A549 (cell line): ENCODE results near the gene PLD1. TPM values are rescaled to one million over a fixed set of nuclear protein-coding genes. Genes with fewer than 3 reads are reported as not detected.
A peak's percentile ranks its signal among the peaks of the same experiment; 100 is the strongest.

Experiments used
- ATAC-seq, 2 experiments: fragments of 200-7000 bp in 1 of 2; fragments of >200 bp in 1 of 2; cut with Nextera tagmentation in 1 of 2; cut with Tn5 transposase in 1 of 2; 3 replicates each; pipeline versions ENCODE4 v1.8.0 to v1.9.1; 2018 to 2020; ENCODE audit warnings: mild to moderate bottlenecking in 1 of 2, moderate library complexity in 1 of 2
- CTCF ChIA-PET: fragments of 300-600 bp; sonication (Branson Sonifier 250); formaldehyde crosslinking; extraction: SDS; loops from one replicate; lab custom pipeline; 2021; ENCODE audit warnings: antibody characterized with exemption, inconsistent platforms; lab: Yijun Ruan, JAX
- POLR2A ChIA-PET: fragments of 350-600 bp; formaldehyde crosslinking; extraction: SDS; loops from one replicate; lab custom pipeline; 2021; ENCODE audit warnings: antibody characterized with exemption, inconsistent platforms; lab: Yijun Ruan, JAX
- DNase-seq, 2 experiments: peaks; one replicate each; pipeline versions ENCODE4 v3.0.0 to v3.0.0-alpha.2; 2011 to 2016; ENCODE audit warnings: low read depth in 1 of 2, low spot score in 1 of 2
- FAIRE-seq: peaks from 2 replicates; lab custom pipeline; 2011; peaks lifted over from hg19 to GRCh38; lab: Jason Lieb, UNC
- H3K27ac ChIP-seq, 2 experiments: fragments of >200 bp; sonication (Bioruptor Twin); formaldehyde crosslinking; 3 replicates each; pipeline ENCODE4 v1.5.1; 2016 to 2017
- H3K4me1 ChIP-seq: fragments of >200 bp; sonication (Bioruptor Twin); formaldehyde crosslinking; 3 replicates; pipeline ENCODE4 v1.6.1; 2016
- H3K4me2 ChIP-seq: fragments of >200 bp; sonication (Bioruptor Twin); formaldehyde crosslinking; 3 replicates; pipeline ENCODE4 v1.6.1; 2016
- H3K4me3 ChIP-seq: fragments of >200 bp; sonication (Bioruptor Twin); formaldehyde crosslinking; 3 replicates; pipeline ENCODE4 v1.5.1; 2016
- H3K9me3 ChIP-seq: fragments of >200 bp; sonication (Bioruptor Twin); formaldehyde crosslinking; 3 replicates; pipeline ENCODE4 v1.6.1; 2016
- CBX2 ChIP-seq: fragments of 200-600 bp; sonication (generic); IDR thresholded peaks from 2 replicates; pipeline ENCODE4 v1.6.1; 2016; ENCODE audit warnings: low read depth, mild to moderate bottlenecking, borderline replicate concordance
- CBX8 ChIP-seq: fragments of 200-600 bp; sonication (generic); IDR thresholded peaks from 2 replicates; pipeline ENCODE4 v1.6.1; 2016
- CEBPB ChIP-seq, 2 experiments: fragments of >200 bp in 1 of 2; sonication (Bioruptor Twin) in 1 of 2; formaldehyde crosslinking in 1 of 2; IDR thresholded peaks; 2 replicates each; pipeline ENCODE4 v1.6.1; 2012 to 2016
- CHD4 ChIP-seq: fragments of 200-600 bp; sonication (generic); IDR thresholded peaks from 2 replicates; pipeline ENCODE4 v1.6.1; 2016; ENCODE audit warnings: antibody characterized with exemption, mild to moderate bottlenecking, borderline replicate concordance
- EHF ChIP-seq: fragments of 250-450 bp; sonication (Bioruptor Pico); IDR thresholded peaks from 2 replicates; pipeline ENCODE4 v1.5.0; 2020; ENCODE audit warnings: mild to moderate bottlenecking
- EHMT2 ChIP-seq: fragments of 200-600 bp; sonication (generic); IDR thresholded peaks from 2 replicates; pipeline ENCODE4 v1.6.1; 2016; ENCODE audit warnings: antibody characterized with exemption, low read depth, mild to moderate bottlenecking, moderate library complexity
- FOSB ChIP-seq: fragments of 250-450 bp; sonication (Bioruptor Pico); IDR thresholded peaks from 2 replicates; pipeline ENCODE4 v1.5.0; 2020; ENCODE audit warnings: mild to moderate bottlenecking, moderate library complexity
- FOSL2 ChIP-seq, 2 experiments: fragments of 450-650 bp in 1 of 2; fragments of >200 bp in 1 of 2; sonication (Bioruptor Twin) in 1 of 2; formaldehyde crosslinking; IDR thresholded peaks; 2 replicates each; pipeline versions ENCODE4 v1.5.0 to v1.6.1; 2016 to 2020; ENCODE audit warnings: mild to moderate bottlenecking in 1 of 2, moderate library complexity in 1 of 2
- FOXS1 ChIP-seq: fragments of 250-450 bp; sonication (Bioruptor Pico); IDR thresholded peaks from 2 replicates; pipeline ENCODE4 v1.5.0; 2020; ENCODE audit warnings: mild to moderate bottlenecking, moderate library complexity
- GATA3 ChIP-seq: IDR thresholded peaks from 2 replicates; pipeline ENCODE4 v1.6.1; 2012; ENCODE audit warnings: borderline replicate concordance
- HEYL ChIP-seq: fragments of 250-450 bp; sonication (Bioruptor Pico); IDR thresholded peaks from 2 replicates; pipeline ENCODE4 v1.8.0; 2021; ENCODE audit warnings: mild to moderate bottlenecking, moderate library complexity
- HOXB5 ChIP-seq: fragments of 250-450 bp; sonication (Bioruptor Pico); IDR thresholded peaks from 2 replicates; pipeline ENCODE4 v1.5.0; 2020; ENCODE audit warnings: mild to moderate bottlenecking, moderate library complexity
- KDM5A ChIP-seq: fragments of 200-600 bp; sonication (generic); IDR thresholded peaks from 2 replicates; pipeline ENCODE4 v1.6.1; 2016; ENCODE audit warnings: antibody characterized with exemption, mild to moderate bottlenecking
- MYC ChIP-seq: IDR thresholded peaks from 2 replicates; pipeline ENCODE4 v1.6.1; 2012; ENCODE audit warnings: mild to moderate bottlenecking, inconsistent platforms, low read length, improper control_type of control experiment, borderline replicate concordance
- NPAS2 ChIP-seq: fragments of 250-450 bp; sonication (Bioruptor Pico); IDR thresholded peaks from 2 replicates; pipeline ENCODE4 v1.8.0; 2022; ENCODE audit warnings: mild to moderate bottlenecking, moderate library complexity, borderline replicate concordance
- NR3C1 ChIP-seq: fragments of >200 bp; sonication (Bioruptor Twin); formaldehyde crosslinking; IDR thresholded peaks from 3 replicates; pipeline ENCODE4 v1.6.1; 2017
- RCOR1 ChIP-seq: fragments of 150-350 bp; IDR thresholded peaks from 2 replicates; pipeline ENCODE4 v1.6.1; 2014; ENCODE audit warnings: antibody characterized with exemption, low read length, low read depth
- RNF2 ChIP-seq: fragments of 200-600 bp; sonication (generic); IDR thresholded peaks from 2 replicates; pipeline ENCODE4 v1.6.1; 2016; ENCODE audit warnings: low read depth, mild to moderate bottlenecking, antibody characterized with exemption, moderate library complexity, borderline replicate concordance
- SMC3 ChIP-seq: fragments of >200 bp; sonication (Bioruptor Twin); formaldehyde crosslinking; IDR thresholded peaks from 3 replicates; pipeline ENCODE4 v1.6.1; 2018; ENCODE audit warnings: inconsistent platforms
- SREBF2 ChIP-seq: fragments of 450-650 bp; IDR thresholded peaks from 2 replicates; pipeline ENCODE4 v1.6.1; 2014; ENCODE audit warnings: mild to moderate bottlenecking, moderate library complexity
- TP53 ChIP-seq: fragments of 250-450 bp; sonication (Bioruptor Pico); IDR thresholded peaks from 2 replicates; pipeline ENCODE4 v1.5.0; 2021; ENCODE audit warnings: mild to moderate bottlenecking, moderate library complexity
- ZC3H11A ChIP-seq: fragments of 450-650 bp; IDR thresholded peaks from 2 replicates; pipeline ENCODE4 v1.6.1; 2014; ENCODE audit warnings: antibody characterized with exemption, mild to moderate bottlenecking
- ZFP36 ChIP-seq: fragments of 450-650 bp; IDR thresholded peaks from 2 replicates; pipeline ENCODE4 v1.6.1; 2014; ENCODE audit warnings: borderline replicate concordance; ENCODE audit not compliant: partially characterized antibody
- ZSCAN20 ChIP-seq: fragments of 250-450 bp; sonication (Bioruptor Pico); IDR thresholded peaks from 2 replicates; pipeline ENCODE4 v1.8.0; 2022; ENCODE audit warnings: mild to moderate bottlenecking, moderate library complexity
- WGBS: methylation state at CpG from one replicate; pipeline ENCODE4 v1.1.6; 2017; ENCODE audit errors: missing lambda C conversion rate; 5-methylcytosine and 5-hydroxymethylcytosine counted together
- polyA plus RNA-seq, 4 experiments: library from polyadenylated mRNA; depleted of rRNA in 3 of 4; stranded (reverse); fragments of >200 nt; fragmentation: RNase III in 1 of 4; extraction: RNeasy Plus Mini Kit Qiagen cat#74134 plus additional on column Dnase treatment in 1 of 4; gene quantifications; 2 replicates in 3 of 4; 3 replicates in 1 of 4; pipeline ENCODE4 v1.2.3, GENCODE V29; 2011 to 2017
- TF ChIP-seq, protein P1 (sequence below): fragments of 250-450 bp; sonication (Bioruptor Pico); IDR thresholded peaks from 2 replicates; pipeline ENCODE4 v1.5.0; 2021; ENCODE audit warnings: mild to moderate bottlenecking, moderate library complexity, borderline replicate concordance
- TF ChIP-seq, protein P2 (sequence below): IDR thresholded peaks from 2 replicates; pipeline ENCODE4 v1.6.1; 2012
- TF ChIP-seq, protein P3 (sequence below): fragments of 200-600 bp; sonication (generic); IDR thresholded peaks from 2 replicates; pipeline ENCODE4 v1.6.1; 2016; ENCODE audit warnings: antibody characterized with exemption, mild to moderate bottlenecking, moderate library complexity
- TF ChIP-seq, protein P4 (sequence below): fragments of 450-650 bp; IDR thresholded peaks from 2 replicates; pipeline ENCODE4 v1.6.1; 2014; ENCODE audit warnings: antibody characterized with exemption

PLD1 gene
- polyA plus RNA-seq, 2 of the 4 experiments (the other 2 are of a cell fraction): 6.6 to 27.2 TPM

DNA sequence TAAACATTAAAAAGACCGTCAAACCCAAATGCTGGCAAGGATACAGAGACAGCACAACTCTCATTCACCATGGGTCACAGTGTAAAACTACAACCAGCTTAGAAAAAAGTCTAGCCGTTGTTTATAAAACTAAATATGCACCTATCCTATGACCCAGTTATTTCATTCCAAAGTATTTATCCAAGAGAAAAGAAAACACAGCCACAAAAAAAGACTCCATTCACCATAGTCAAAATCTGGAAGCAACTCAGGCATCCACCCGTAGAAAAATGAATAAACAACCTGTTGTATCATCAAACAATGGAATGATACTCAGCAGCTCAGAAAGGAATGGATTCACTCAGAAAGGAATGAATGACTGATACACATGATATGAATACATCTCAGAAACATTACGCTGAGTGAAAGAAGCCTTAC is 28.6 kb downstream of the PLD1 start (continued):
- TF ChIP-seq, protein P1, sequence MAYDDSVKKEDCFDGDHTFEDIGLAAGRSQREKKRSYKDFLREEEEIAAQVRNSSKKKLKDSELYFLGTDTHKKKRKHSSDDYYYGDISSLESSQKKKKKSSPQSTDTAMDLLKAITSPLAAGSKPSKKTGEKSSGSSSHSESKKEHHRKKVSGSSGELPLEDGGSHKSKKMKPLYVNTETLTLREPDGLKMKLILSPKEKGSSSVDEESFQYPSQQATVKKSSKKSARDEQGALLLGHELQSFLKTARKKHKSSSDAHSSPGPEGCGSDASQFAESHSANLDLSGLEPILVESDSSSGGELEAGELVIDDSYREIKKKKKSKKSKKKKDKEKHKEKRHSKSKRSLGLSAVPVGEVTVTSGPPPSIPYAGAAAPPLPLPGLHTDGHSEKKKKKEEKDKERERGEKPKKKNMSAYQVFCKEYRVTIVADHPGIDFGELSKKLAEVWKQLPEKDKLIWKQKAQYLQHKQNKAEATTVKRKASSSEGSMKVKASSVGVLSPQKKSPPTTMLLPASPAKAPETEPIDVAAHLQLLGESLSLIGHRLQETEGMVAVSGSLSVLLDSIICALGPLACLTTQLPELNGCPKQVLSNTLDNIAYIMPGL (CRISPR knock-in tag): no peak
- TF ChIP-seq, all 56 proteins: peak for 0

DNA sequence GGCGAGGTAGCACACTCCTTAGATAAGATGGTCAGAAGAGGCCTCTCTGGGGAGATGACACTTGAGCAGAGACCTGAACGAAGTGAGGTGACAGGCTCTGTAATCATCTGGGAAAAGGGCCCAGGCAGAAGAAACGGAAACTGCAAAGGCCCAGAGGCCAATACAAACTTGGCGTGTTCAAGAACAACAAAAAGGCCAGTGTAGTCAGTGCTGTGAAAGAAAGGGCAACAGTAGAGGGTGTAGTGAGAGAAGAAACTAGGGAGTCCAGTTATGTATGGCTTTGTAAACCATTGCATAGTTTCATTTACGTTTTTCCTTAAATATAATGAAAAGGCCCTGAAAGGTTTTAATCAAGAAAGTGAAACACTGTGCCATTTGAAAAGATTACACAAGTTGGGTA is 31.8 kb downstream of the PLD1 start:
- ChIA-PET CTCF (no interaction called here), POLR2A (no interaction called here)
- H3K4me3 ChIP-seq: no peak overlapping the region
- DNase-seq (no peak), FAIRE-seq (no peak), ATAC-seq (no peak)
- TF ChIP-seq FOSB (CRISPR knock-in tag): no peak
- no peak for TF ChIP-seq KDM5A
- no peak for TF ChIP-seq CEBPB (IDR thresholded peaks at IDR 0.05)
- TF ChIP-seq SMC3: no peak
- TF ChIP-seq EHF (CRISPR knock-in tag): no peak
- no peak for TF ChIP-seq CHD4
- TF ChIP-seq, protein P2, sequence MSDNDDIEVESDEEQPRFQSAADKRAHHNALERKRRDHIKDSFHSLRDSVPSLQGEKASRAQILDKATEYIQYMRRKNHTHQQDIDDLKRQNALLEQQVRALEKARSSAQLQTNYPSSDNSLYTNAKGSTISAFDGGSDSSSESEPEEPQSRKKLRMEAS: no peak
- no peak for TF ChIP-seq RNF2
- no peak for TF ChIP-seq CBX8
- TF ChIP-seq, protein P1 (CRISPR knock-in tag): no peak
- WGBS: 88% methylated on average over 5 of the region's 5 CpGs
- H3K4me2 ChIP-seq: no peak overlapping the region
- H3K27ac ChIP-seq: no peak overlapping the region
- H3K4me1 ChIP-seq: peaks cover 20% of the 10 kb centered on the region
- H3K9me3 ChIP-seq: no peaks in the 10 kb centered on the region

DNA sequence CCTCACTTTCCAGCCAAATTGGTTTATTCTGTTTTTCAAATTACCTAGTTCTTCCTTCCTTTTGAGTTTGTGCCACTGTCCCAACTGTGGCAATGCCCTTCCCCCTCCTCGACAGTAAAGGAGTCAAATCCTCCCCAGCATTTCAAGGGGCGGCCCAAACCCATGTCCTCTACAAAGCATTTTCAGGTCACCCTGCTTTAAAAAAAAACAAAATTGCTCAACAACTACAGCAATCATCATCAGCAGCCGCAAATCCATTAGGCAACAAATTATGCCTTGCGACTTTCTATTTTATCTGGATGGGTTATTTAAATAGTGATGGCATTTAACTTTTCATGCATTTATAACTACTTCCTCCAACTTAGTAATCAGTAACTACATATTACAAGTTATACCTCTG is 32.7 kb downstream of the PLD1 start:
- peaks cover 24% of the 10 kb centered on the region for H3K4me1 ChIP-seq
- DNase-seq (no peak), FAIRE-seq (no peak), ATAC-seq (no peak)
- 93% methylated on average over 4 of the region's 4 CpGs for WGBS
- TF ChIP-seq NR3C1 (no peak), GATA3 (no peak), FOSL2 (IDR thresholded peaks at IDR 0.05) (no peak), FOSL2 (CRISPR knock-in tag; IDR thresholded peaks at IDR 0.05) (no peak), HEYL (CRISPR knock-in tag) (no peak), MYC (no peak), NPAS2 (CRISPR knock-in tag) (no peak), HOXB5 (no peak), FOSB (CRISPR knock-in tag) (no peak), SREBF2 (no peak), RCOR1 (no peak), FOXS1 (CRISPR knock-in tag) (no peak), ZSCAN20 (CRISPR knock-in tag) (no peak), EHMT2 (no peak), ZFP36 (no peak), CBX2 (no peak), ZC3H11A (no peak), CBX8 (no peak), TP53 (CRISPR knock-in tag) (no peak)
- TF ChIP-seq, protein P3, sequence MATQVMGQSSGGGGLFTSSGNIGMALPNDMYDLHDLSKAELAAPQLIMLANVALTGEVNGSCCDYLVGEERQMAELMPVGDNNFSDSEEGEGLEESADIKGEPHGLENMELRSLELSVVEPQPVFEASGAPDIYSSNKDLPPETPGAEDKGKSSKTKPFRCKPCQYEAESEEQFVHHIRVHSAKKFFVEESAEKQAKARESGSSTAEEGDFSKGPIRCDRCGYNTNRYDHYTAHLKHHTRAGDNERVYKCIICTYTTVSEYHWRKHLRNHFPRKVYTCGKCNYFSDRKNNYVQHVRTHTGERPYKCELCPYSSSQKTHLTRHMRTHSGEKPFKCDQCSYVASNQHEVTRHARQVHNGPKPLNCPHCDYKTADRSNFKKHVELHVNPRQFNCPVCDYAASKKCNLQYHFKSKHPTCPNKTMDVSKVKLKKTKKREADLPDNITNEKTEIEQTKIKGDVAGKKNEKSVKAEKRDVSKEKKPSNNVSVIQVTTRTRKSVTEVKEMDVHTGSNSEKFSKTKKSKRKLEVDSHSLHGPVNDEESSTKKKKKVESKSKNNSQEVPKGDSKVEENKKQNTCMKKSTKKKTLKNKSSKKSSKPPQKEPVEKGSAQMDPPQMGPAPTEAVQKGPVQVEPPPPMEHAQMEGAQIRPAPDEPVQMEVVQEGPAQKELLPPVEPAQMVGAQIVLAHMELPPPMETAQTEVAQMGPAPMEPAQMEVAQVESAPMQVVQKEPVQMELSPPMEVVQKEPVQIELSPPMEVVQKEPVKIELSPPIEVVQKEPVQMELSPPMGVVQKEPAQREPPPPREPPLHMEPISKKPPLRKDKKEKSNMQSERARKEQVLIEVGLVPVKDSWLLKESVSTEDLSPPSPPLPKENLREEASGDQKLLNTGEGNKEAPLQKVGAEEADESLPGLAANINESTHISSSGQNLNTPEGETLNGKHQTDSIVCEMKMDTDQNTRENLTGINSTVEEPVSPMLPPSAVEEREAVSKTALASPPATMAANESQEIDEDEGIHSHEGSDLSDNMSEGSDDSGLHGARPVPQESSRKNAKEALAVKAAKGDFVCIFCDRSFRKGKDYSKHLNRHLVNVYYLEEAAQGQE: no peak
- TF ChIP-seq, protein P4, sequence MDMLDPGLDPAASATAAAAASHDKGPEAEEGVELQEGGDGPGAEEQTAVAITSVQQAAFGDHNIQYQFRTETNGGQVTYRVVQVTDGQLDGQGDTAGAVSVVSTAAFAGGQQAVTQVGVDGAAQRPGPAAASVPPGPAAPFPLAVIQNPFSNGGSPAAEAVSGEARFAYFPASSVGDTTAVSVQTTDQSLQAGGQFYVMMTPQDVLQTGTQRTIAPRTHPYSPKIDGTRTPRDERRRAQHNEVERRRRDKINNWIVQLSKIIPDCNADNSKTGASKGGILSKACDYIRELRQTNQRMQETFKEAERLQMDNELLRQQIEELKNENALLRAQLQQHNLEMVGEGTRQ: no peak
- no peak overlapping the region for H3K4me3 ChIP-seq
- no peak overlapping the region for H3K4me2 ChIP-seq
- ChIA-PET CTCF (no interaction called here), POLR2A (no interaction called here)
- 0 out of 6 replicates have a peak overlapping the region, but pooled peaks of 1 of the 2 experiments have one; percentile 25 for H3K27ac ChIP-seq
- no peaks in the 10 kb centered on the region for H3K9me3 ChIP-seq
